H1 (cell line): ENCODE results near the gene ATP11A. TPM values are rescaled to one million over a fixed set of nuclear protein-coding genes. Genes with fewer than 3 reads are reported as not detected.
A peak's percentile ranks its signal among the peaks of the same experiment; 100 is the strongest.

Experiments
- HDAC2 ChIP-seq, 2 experiments: fragments of 300-600 bp in 1 of 2; sonication (generic) in 1 of 2; IDR thresholded peaks; 2 replicates each; pipeline ENCODE4 v1.6.1; 2011 to 2012; ENCODE audit warnings: low read depth in 2 of 2, low read length in 2 of 2, mild to moderate bottlenecking in 2 of 2, moderate library complexity in 2 of 2, borderline replicate concordance in 1 of 2, inconsistent platforms in 1 of 2
- MAX ChIP-seq: IDR thresholded peaks from 2 replicates; pipeline ENCODE4 v1.6.1; 2012; ENCODE audit warnings: inconsistent platforms
- RNF2 ChIP-seq: fragments of 200-900, 300-1000 bp; sonication (generic); IDR thresholded peaks from 2 replicates; pipeline ENCODE4 v1.7.1; 2016; ENCODE audit warnings: borderline replicate concordance, low read depth, mild to moderate bottlenecking, antibody characterized with exemption, low read length; ENCODE audit not compliant: poor library complexity, severe bottlenecking; ENCODE audit errors: missing control alignments
- SIN3A ChIP-seq, 2 experiments: IDR thresholded peaks in 1 of 2; conservative IDR thresholded peaks in 1 of 2; 2 replicates each; pipeline ENCODE4 v1.6.1; 2011 to 2012; ENCODE audit warnings: low read length in 2 of 2, improper control_type of control experiment in 1 of 2, low read depth in 1 of 2, mild to moderate bottlenecking in 1 of 2
- SP1 ChIP-seq: IDR thresholded peaks from 2 replicates; pipeline ENCODE4 v1.6.1; 2011; ENCODE audit warnings: low read depth, low read length
- TAF1 ChIP-seq: IDR thresholded peaks from 2 replicates; pipeline ENCODE4 v1.6.1; 2011; ENCODE audit warnings: mild to moderate bottlenecking, low read depth, low read length
- TBP ChIP-seq: IDR thresholded peaks from 2 replicates; pipeline ENCODE4 v1.6.1; 2011; ENCODE audit warnings: low read depth, low read length, improper control_type of control experiment
- YY1 ChIP-seq: IDR thresholded peaks from 2 replicates; pipeline ENCODE4 v1.6.1; 2011; ENCODE audit warnings: low read depth, mild to moderate bottlenecking, low read length
- polyA plus RNA-seq, 7 experiments: library from polyadenylated mRNA; depleted of rRNA in 3 of 7; stranded (reverse) in 5 of 7; unstranded in 2 of 7; fragments of >200 nt in 5 of 7; fragments of 200-250 nt in 2 of 7; gene quantifications; 1 replicate in 5 of 7; 2 replicates in 1 of 7; 4 replicates in 1 of 7; pipeline versions ENCODE4 v1.2.1 to v1.2.3, GENCODE V29; 2011 to 2013; ENCODE audit warnings: missing spikeins in 2 of 7, mixed read lengths in 2 of 7
- total RNA-seq: library from RNA; stranded (reverse); fragmentation: NEBNext Ultra II Directional; extraction: Animal tissue kit (Norgen Biotek cat#: 25700); gene quantifications from 2 replicates; pipeline ENCODE4 v1.2.1, GENCODE V29; 2021

ATP11A gene
- total and polyA plus RNA-seq, 2 of the 8 experiments (the other 6 are each of a cell fraction or from before 2014, with no cell fraction given): 28.8 to 72.9 TPM

DNA sequence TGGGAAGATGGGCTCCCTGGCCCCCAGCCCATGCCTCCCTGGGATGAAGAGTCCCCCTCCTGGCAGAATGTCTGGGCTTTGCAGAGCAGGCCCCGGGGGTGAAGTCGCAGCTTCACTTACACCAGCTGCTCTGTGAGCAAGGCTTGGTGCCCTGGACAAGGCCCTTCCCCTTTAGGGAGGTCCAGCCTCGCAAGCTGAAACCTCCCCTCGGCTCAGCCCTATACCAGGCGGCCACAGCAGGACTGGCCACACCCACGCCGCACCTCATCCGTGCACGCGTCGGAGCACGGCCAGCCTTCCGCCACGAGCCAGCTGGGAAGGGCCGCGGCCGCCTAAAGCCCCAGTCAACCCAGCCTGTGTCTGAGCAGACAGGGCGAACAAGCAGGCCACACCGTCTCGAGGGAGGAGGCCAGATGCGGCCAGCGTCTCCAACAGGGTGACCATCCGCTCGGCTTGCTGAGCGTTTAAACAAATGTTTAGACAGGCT lies 196.0 kb downstream of the ATP11A start (continued):
- 0 out of 2 replicates have a peak, but pooled peaks have one; percentile 11 for TF ChIP-seq YY1
- TF ChIP-seq MAX: peak; percentile 82
- 0 out of 4 replicates have a peak, but pooled peaks of 1 of the 2 experiments have one; percentile 37 for TF ChIP-seq HDAC2 (IDR thresholded peaks at IDR 0.05; ENCODE audit: borderline replicate concordance in 1 of 2, low read depth in 2 of 2, low read length in 2 of 2)
- peak; percentile 31; the same call in 1 of the 2 replicates for TF ChIP-seq SP1
- no peak for TF ChIP-seq RNF2
- peak; percentile 71 for TF ChIP-seq TBP
- 0 out of 4 replicates have a peak, but pooled peaks have one; percentile 23 to 65 for TF ChIP-seq SIN3A (conservative IDR thresholded peaks at IDR 0.05 in 1 of 2, IDR thresholded peaks at IDR 0.05 in 1 of 2; ENCODE audit: low read depth in 1 of 2, low read length in 2 of 2)
- peak; percentile 38; the same call in 1 of the 2 replicates for TF ChIP-seq TAF1
- TF ChIP-seq, all 59 proteins: peak for 12
